Transverse colon (tissue), 3 donors: Measurements from ENCODE around the gene EEFSEC.

Experiments
- CTCF ChIP-seq, 5 experiments: fragments of 200-600 bp in 3 of 5; fragments of 450-650 bp in 2 of 5; sonication (generic) in 3 of 5; IDR thresholded peaks; 1 replicate in 2 of 5; 2 replicates in 3 of 5; pipeline ENCODE4 v1.5.1; 2016 to 2017; ENCODE audit warnings: antibody characterized with exemption in 5 of 5, inconsistent platforms in 3 of 5, mild to moderate bottlenecking in 2 of 5, moderate library complexity in 1 of 5
- EP300 ChIP-seq: sonication (generic); formaldehyde crosslinking; IDR thresholded peaks from one replicate; pipeline ENCODE4 v1.6.1; 2017; ENCODE audit warnings: antibody characterized with exemption, low read depth
- POLR2A ChIP-seq: fragments of 450-650 bp; IDR thresholded peaks from one replicate; pipeline ENCODE4 v1.6.1; 2016; ENCODE audit warnings: antibody characterized with exemption, mild to moderate bottlenecking, moderate library complexity

GRCh38 chr3:128312271-128312670, 159.0 kb downstream of the EEFSEC start:
- TF ChIP-seq POLR2A (no peak), CTCF (IDR thresholded peaks at IDR 0.05) (no peak), EP300 (no peak)
